Right lobe of liver (tissue), 6 donors: ENCODE data around the gene RNASE4. TPM values are rescaled to one million over a fixed set of nuclear protein-coding genes. Genes with fewer than 3 reads are reported as not detected.
"Not testable (repeated sequence)": the region's sequence is repeated elsewhere in the genome, so short reads cannot be mapped to it uniquely, and the experiment has no call there.

Source experiments
- ATAC-seq, 4 donors: fragments of 200-7000 bp; cut with Tn5 transposase; one replicate each; pipeline ENCODE4 v1.9.1; 2020; ENCODE audit warnings: mild to moderate bottlenecking in 4 of 4, moderate library complexity in 4 of 4
- DNase-seq, 3 donors: peaks; one replicate each; pipeline ENCODE4 v3.0.0-alpha.2; 2020
- H3K27ac ChIP-seq, 3 donors: fragments of 200-600 bp; one replicate each; pipeline ENCODE4 v1.8.0; 2022
- H3K27me3 ChIP-seq, 2 donors: fragments of 200-600 bp; one replicate each; pipeline ENCODE4 v1.8.0; 2022
- H3K36me3 ChIP-seq, 4 donors: fragments of 200-600 bp; sonication (generic) in 1 of 4; one replicate each; pipeline versions ENCODE4 v1.5.1 to v1.8.0; 2017 to 2022; ENCODE audit warnings: control low read depth in 1 of 4
- H3K4me1 ChIP-seq, 4 donors: fragments of 200-600 bp; sonication (generic) in 1 of 4; one replicate each; pipeline versions ENCODE4 v1.5.1 to v1.8.0; 2017 to 2022; ENCODE audit warnings: control low read depth in 1 of 4
- H3K4me3 ChIP-seq, 3 donors: fragments of 200-600 bp; one replicate each; pipeline ENCODE4 v1.8.0; 2022
- H3K9me3 ChIP-seq, 4 donors: fragments of 200-600 bp; sonication (generic) in 1 of 4; one replicate each; pipeline versions ENCODE4 v1.5.1 to v1.8.0; 2017 to 2022; ENCODE audit warnings: control low read depth in 1 of 4
- POLR2A ChIP-seq: fragments of 450-650 bp; IDR thresholded peaks from one replicate; pipeline ENCODE4 v1.6.1; 2017; ENCODE audit warnings: antibody characterized with exemption, mild to moderate bottlenecking
- WGBS: methylation state at CpG from one replicate; pipeline ENCODE4 v1.1.6; 2018; ENCODE audit warnings: low coverage, low lambda C conversion rate; ENCODE audit not compliant: insufficient coverage; ENCODE audit errors: missing lambda C conversion rate; 5-methylcytosine and 5-hydroxymethylcytosine counted together
- intact Hi-C, 2 donors: fragments of 100-400 bp; cut with DNase I; formaldehyde crosslinking; loops; one replicate each; pipeline versions ENCODE4 v1.11.2 to v1.14.1; 2022
- total RNA-seq, 6 experiments: library from RNA; depleted of rRNA in 2 of 6; stranded (reverse); fragments of >200 nt in 2 of 6; fragmentation: NEBNext Ultra II Directional in 3 of 6; extraction: Animal tissue kit (Norgen Biotek cat#: 25700) in 3 of 6; gene quantifications; one replicate each; pipeline versions ENCODE4 v1.1.0 to v1.2.4, GENCODE V29; 2016 to 2023
- TF ChIP-seq, protein P1 (sequence below), 4 donors: fragments of 200-600 bp in 3 of 4; fragments of 450-650 bp in 1 of 4; IDR thresholded peaks; one replicate each; pipeline versions ENCODE4 v1.5.1 to v1.8.0; 2016 to 2022; ENCODE audit warnings: antibody characterized with exemption in 4 of 4, mild to moderate bottlenecking in 2 of 4
- donor health status: DM: no; HTN: yes; CAD: no.
- donor health status: DM: no; HTN: no; CAD: no.
- donor health status: DM: no; HTN: no; CAD: no.
- donor health status: DM: no; HTN: yes; CAD: no.
- donor health status: DM: no; HTN: yes; CAD: no.

RNASE4 gene
- total RNA-seq, 6 experiments from 2014 or later = 129 to 175 (median 151) TPM

DNA sequence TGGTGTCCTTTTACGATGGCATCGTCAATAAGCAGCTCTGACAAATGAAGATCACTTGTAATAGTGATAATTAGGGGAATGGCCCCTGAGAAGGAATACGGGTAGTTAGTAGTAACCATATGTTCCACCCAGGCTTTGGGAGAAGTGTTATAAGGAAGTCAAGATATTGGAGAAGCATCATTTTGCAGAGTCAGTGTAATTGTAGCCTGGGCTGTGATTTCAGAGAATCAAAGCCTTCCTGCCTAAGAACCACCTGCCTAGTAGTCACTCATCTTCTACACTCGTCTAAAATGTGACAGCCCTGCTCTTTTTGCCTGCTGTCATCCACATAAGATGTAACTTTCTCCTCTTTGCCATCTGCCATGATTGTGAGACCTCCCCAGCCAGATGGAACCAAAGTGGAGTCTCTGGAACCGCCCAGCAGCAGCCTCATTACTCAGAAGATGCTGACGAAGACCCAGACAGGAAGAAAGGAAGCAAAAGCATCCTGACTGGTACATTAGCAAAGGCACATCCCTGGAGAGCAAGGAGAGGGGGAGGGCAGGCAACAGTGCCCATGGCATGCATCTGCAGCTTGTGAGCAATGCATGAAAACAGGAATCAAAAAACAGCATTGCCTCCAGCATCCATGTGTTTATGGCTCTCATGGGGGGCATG lies 48.7 kb downstream of the RNASE4 start:
- Histone ChIP-seq H3K4me3 (no peak overlapping the region), H3K4me1 (no peaks in the 10 kb centered on the region), H3K27ac (no peak overlapping the region), H3K36me3 (no peaks in the 10 kb centered on the region), H3K9me3 (no peaks in the 10 kb centered on the region), H3K27me3 (no peaks in the 10 kb centered on the region)
- TF ChIP-seq POLR2A = no peak
- TF ChIP-seq, protein P1, sequence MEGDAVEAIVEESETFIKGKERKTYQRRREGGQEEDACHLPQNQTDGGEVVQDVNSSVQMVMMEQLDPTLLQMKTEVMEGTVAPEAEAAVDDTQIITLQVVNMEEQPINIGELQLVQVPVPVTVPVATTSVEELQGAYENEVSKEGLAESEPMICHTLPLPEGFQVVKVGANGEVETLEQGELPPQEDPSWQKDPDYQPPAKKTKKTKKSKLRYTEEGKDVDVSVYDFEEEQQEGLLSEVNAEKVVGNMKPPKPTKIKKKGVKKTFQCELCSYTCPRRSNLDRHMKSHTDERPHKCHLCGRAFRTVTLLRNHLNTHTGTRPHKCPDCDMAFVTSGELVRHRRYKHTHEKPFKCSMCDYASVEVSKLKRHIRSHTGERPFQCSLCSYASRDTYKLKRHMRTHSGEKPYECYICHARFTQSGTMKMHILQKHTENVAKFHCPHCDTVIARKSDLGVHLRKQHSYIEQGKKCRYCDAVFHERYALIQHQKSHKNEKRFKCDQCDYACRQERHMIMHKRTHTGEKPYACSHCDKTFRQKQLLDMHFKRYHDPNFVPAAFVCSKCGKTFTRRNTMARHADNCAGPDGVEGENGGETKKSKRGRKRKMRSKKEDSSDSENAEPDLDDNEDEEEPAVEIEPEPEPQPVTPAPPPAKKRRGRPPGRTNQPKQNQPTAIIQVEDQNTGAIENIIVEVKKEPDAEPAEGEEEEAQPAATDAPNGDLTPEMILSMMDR (IDR thresholded peaks at IDR 0.05) = no peak
- intact Hi-C loops = no loop called here
- 67% methylated on average over 6 of the region's 6 CpGs for WGBS
- ATAC-seq (peak; percentile 35 to 52 (median 50)), DNase-seq (no peak)

DNA sequence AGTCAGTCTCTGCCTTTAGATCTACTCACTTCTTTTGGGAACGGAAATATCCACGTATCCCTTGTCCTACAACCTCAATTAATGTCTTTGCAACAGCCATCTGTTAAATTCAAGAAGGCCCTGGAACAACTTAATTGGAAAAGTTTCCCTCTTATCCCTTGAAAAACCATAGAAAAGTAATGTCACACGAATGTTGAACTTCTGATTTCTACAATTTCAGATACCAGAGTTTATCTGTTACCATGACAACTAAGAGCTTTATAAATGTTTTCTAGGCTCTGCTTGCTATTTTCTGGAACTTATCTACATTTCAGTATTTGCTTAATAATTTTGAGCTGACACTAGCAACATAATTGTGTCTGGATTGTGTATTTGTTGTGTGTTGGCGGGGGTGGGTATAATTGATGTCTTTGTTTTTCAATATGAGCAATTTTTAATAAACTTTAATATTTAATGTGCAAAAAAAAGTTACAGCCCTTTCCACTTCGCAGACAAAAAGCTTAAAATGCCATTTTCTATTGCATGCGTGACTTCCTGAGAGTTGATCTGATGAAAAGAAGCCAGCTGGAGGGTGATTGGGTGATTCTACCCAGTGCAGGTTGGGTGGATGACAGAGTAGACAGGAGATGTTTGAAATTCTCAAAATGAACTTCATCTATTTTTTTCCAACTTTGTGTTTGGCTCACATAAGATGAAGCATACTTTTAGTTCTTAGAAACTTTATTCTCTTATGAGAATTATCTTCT lies 49.5 kb downstream of the RNASE4 start:
- ATAC-seq = no peak
- intact Hi-C loops = no loop called here
- H3K27ac ChIP-seq = no peak overlapping the region
- H3K36me3 ChIP-seq = no peaks in the 10 kb centered on the region
- 58% methylated on average over 6 of the region's 6 CpGs for WGBS
- H3K4me1 ChIP-seq = no peaks in the 10 kb centered on the region
- no peaks in the 10 kb centered on the region for H3K27me3 ChIP-seq
- no peak overlapping the region for H3K4me3 ChIP-seq
- TF ChIP-seq, protein P1 (IDR thresholded peaks at IDR 0.05) = no peak
- TF ChIP-seq POLR2A = no peak
- no peaks in the 10 kb centered on the region for H3K9me3 ChIP-seq
- DNase-seq = no peak

DNA sequence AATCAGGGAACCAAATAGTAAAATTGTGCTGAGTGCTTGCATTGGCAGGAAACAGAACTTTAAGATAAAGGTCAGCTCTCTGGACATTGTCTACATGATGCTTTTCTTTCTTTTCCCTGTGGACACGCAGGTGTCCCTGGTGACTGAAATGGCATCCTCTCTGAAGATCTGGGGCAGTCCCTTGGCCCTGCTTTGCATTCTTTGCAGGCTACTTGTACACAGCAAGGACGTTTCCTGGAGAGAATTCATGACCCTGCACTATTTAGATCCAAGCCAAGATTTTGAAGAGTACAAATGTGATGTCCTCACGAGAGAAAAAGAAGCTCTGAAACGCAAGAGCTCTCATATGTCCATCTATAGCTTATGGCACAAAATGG lies 50.1 kb downstream of the RNASE4 start:
- no peaks in the 10 kb centered on the region for H3K9me3 ChIP-seq
- DNase-seq (no peak), ATAC-seq (no peak)
- 29% methylated on average over 4 of the region's 4 CpGs for WGBS
- intact Hi-C loops = no loop called here
- no peaks in the 10 kb centered on the region for H3K36me3 ChIP-seq
- H3K27me3 ChIP-seq = no peaks in the 10 kb centered on the region
- no peak overlapping the region for H3K4me3 ChIP-seq
- H3K4me1 ChIP-seq = no peaks in the 10 kb centered on the region
- TF ChIP-seq POLR2A = no peak
- TF ChIP-seq, protein P1 (IDR thresholded peaks at IDR 0.05) = no peak
- H3K27ac ChIP-seq = no peak overlapping the region

DNA sequence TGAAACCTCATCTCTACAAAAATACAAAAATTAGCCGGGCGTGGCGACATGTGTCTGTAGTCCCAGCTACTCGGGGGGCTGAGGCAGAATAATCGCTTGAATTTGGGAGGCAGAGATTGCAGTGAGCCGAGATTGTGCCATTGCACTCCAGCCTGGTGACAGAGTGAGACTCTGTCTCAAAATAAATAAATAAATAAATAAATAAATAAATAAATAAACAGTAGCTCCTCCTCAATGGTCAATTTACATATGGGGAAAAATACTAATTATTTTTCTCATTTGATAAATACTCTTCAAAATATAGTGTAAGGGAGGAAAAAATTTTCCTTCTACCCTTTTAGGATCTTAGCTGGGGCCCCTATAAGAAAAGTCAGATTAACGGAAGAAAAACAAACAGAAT lies 53.9 kb downstream of the RNASE4 start:
- H3K4me3 ChIP-seq, H3K4me1 ChIP-seq, H3K36me3 ChIP-seq, H3K27ac ChIP-seq, H3K9me3 ChIP-seq, H3K27me3 ChIP-seq, ATAC-seq, intact Hi-C loops, DNase-seq: not testable (repeated sequence)
- 75% methylated on average over 7 of the region's 7 CpGs for WGBS

DNA sequence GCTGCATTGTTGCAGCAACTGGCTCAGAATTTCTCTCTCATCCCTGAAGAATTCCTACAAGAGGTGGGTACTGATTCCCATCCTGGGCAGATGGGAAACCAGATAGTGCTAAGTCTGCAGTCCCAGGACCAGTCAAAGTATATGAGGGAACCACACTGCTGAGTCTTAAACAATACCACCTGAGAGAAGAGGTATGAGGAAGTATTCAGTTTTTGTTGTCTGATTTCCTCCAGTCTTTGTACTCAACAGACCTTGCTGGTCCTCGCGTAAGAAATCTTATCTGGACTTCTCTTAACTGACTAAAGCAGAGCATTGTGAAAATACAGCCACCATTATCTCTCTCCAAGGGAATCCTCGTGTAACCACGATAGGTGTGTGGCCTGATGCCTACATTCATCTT lies 57.8 kb downstream of the RNASE4 start:
- Histone ChIP-seq H3K27me3 (no peaks in the 10 kb centered on the region), H3K4me3 (no peak overlapping the region), H3K4me1 (no peaks in the 10 kb centered on the region), H3K36me3 (no peaks in the 10 kb centered on the region), H3K9me3 (no peaks in the 10 kb centered on the region), H3K27ac (no peak overlapping the region)
- TF ChIP-seq POLR2A = no peak
- TF ChIP-seq, protein P1 (IDR thresholded peaks at IDR 0.05) = no peak
- ATAC-seq (no peak), DNase-seq (no peak)
- intact Hi-C loops = no loop called here
- 78% methylated on average over 4 of the region's 4 CpGs for whole genome bisulfite sequencing
